Measurements from ENCODE around the gene PARP2.

Gene PARP2

GRCh38 chr14:20397511-20397910 lies 54.1 kb downstream of the PARP2 start:
- no peak for DNase-seq (ENCODE audit: low read depth in 2 of 2)

DNA sequence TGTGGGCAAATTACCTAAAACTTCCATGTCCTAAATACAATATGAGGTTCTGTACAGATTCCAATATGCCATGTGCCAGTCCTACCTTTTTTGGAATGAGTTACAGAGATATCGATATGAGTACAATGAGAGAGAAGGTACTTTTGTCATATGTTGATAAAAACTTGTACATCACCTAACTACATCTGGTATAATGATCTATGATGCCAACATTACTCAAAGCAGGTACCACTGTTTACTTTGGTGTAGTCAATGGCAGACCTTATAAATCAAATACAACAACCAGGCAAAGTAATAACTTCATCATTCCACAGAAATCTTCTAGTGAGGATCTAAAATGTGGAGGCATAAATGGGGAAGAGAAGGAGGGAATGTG lies 57.1 kb downstream of the PARP2 start:
- no peak for DNase-seq (ENCODE audit: low read depth in 2 of 2)

- DNase-seq (ENCODE audit: low read depth in 2 of 2), result no peak
These were observed 57.6 kb downstream of the PARP2 start for GRCh38 chr14:20400965-20401593.

GRCh38 chr14:20403521-20403920 lies 60.1 kb downstream of the PARP2 start:
- DNase-seq (ENCODE audit: low read depth in 2 of 2), result no peak

Measured in stimulated activated CD4-positive, alpha-beta T cell treated with anti-CD3 and anti-CD28 coated beads, Interleukin-15, amount 100 ng/mL, for 48 hours (primary cell).